ENCODE results near the gene TMPRSS13.

TMPRSS13 gene

GRCh38 chr11:117945047-117945810 lies 16.0 kb upstream of the TMPRSS13 start:
- in situ Hi-C loops (cut with MboI; ENCODE audit: low pct_unique_long_range_greater_than_20kb, low sequenced_read_pairs, unreplicated experiment), result loop anchor here (5.0 to 10.0 kb wide), 2 partner anchors 90 to 112 kb away; no protein-coding TSS in a partner anchor
- no peak for DNase-seq (ENCODE audit: low spot score)
- no peak for TF ChIP-seq CTCF (IDR thresholded peaks at IDR 0.05; ENCODE audit: extremely low read depth, insufficient read depth, missing control alignments)

- TF ChIP-seq CTCF (IDR thresholded peaks at IDR 0.05; ENCODE audit: extremely low read depth, insufficient read depth, missing control alignments), result no peak
- DNase-seq (ENCODE audit: low spot score), result no peak
- in situ Hi-C loops (cut with MboI; ENCODE audit: low pct_unique_long_range_greater_than_20kb, low sequenced_read_pairs, unreplicated experiment), result loop anchor here (10.0 kb wide), 1 partner anchor 90 kb away; no protein-coding TSS in a partner anchor
These were observed 15.4 kb upstream of the TMPRSS13 start for GRCh38 chr11:117944554-117944953.

GRCh38 chr11:117941976-117942654 lies 12.9 kb upstream of the TMPRSS13 start:
- in situ Hi-C loops (cut with MboI; ENCODE audit: low pct_unique_long_range_greater_than_20kb, low sequenced_read_pairs, unreplicated experiment), result loop anchor here (10.0 kb wide), 1 partner anchor 87 kb away; no protein-coding TSS in a partner anchor
- DNase-seq (ENCODE audit: low spot score), result no peak
- no peak for TF ChIP-seq CTCF (IDR thresholded peaks at IDR 0.05; ENCODE audit: extremely low read depth, insufficient read depth, missing control alignments)

GRCh38 chr11:117941163-117941707 lies 12.0 kb upstream of the TMPRSS13 start:
- in situ Hi-C loops (cut with MboI; ENCODE audit: low pct_unique_long_range_greater_than_20kb, low sequenced_read_pairs, unreplicated experiment), result loop anchor here (10.0 kb wide), 1 partner anchor 86 kb away; no protein-coding TSS in a partner anchor

GRCh38 chr11:117940736-117941135 lies 11.5 kb upstream of the TMPRSS13 start:
- no peak for TF ChIP-seq CTCF (IDR thresholded peaks at IDR 0.05; ENCODE audit: extremely low read depth, insufficient read depth, missing control alignments)
- in situ Hi-C loops (cut with MboI; ENCODE audit: low pct_unique_long_range_greater_than_20kb, low sequenced_read_pairs, unreplicated experiment), result loop anchor here (10.0 kb wide), 1 partner anchor 86 kb away; no protein-coding TSS in a partner anchor
- no peak for DNase-seq (ENCODE audit: low spot score)

More at GRCh38 chr11:117941163-117941707, 12.0 kb upstream of the TMPRSS13 start:
- TF ChIP-seq CTCF (IDR thresholded peaks at IDR 0.05; ENCODE audit: extremely low read depth, insufficient read depth, missing control alignments), result no peak
- DNase-seq (ENCODE audit: low spot score), result no peak

- no peak for DNase-seq (ENCODE audit: low spot score)
- no peak for TF ChIP-seq CTCF (IDR thresholded peaks at IDR 0.05; ENCODE audit: extremely low read depth, insufficient read depth, missing control alignments)
- in situ Hi-C loops (cut with MboI; ENCODE audit: low pct_unique_long_range_greater_than_20kb, low sequenced_read_pairs, unreplicated experiment), result no loop called here
These were observed 7.8 kb upstream of the TMPRSS13 start for GRCh38 chr11:117936973-117937372.
